HL-60 (cell line): ENCODE results near the gene SNCA.

Source experiments
- DNase-seq, 2 experiments: peaks; one replicate each; pipeline ENCODE4 v3.0.0-alpha.2; 2010 to 2020; ENCODE audit warnings: low read depth in 1 of 2, low spot score in 1 of 2
- H3K27ac ChIP-seq: fragments of 250-450 bp; sonication (Bioruptor Pico); replicated peaks from 2 replicates; pipeline ENCODE4 v1.5.1; 2020; ENCODE audit warnings: mild to moderate bottlenecking, moderate library complexity
- H3K27me3 ChIP-seq: fragments of 250-450 bp; sonication (Bioruptor Pico); 2 replicates; pipeline ENCODE4 v1.5.1; 2021; ENCODE audit warnings: mild to moderate bottlenecking, moderate library complexity; ENCODE audit not compliant: insufficient read depth, poor library complexity, severe bottlenecking
- H3K4me3 ChIP-seq: replicated peaks from 2 replicates; pipeline ENCODE4 v1.5.1; 2011; ENCODE audit warnings: mild to moderate bottlenecking, control low read depth, low read length; ENCODE audit not compliant: insufficient read depth
- GABPA ChIP-seq: IDR thresholded peaks from 2 replicates; pipeline ENCODE4 v1.6.1; 2012; ENCODE audit warnings: low read depth
- POLR2AphosphoS5 ChIP-seq: IDR thresholded peaks from 2 replicates; pipeline ENCODE4 v1.6.1; 2012; ENCODE audit warnings: low read depth
- SPI1 ChIP-seq: IDR thresholded peaks from 2 replicates; pipeline ENCODE4 v1.6.1; 2012; ENCODE audit warnings: low read depth, mild to moderate bottlenecking, borderline replicate concordance
- TF ChIP-seq, protein P1 (sequence below): IDR thresholded peaks from 2 replicates; pipeline ENCODE4 v1.6.1; 2012; ENCODE audit warnings: low read depth; ENCODE audit not compliant: insufficient replicate concordance
- TF ChIP-seq, protein P2 (sequence below): IDR thresholded peaks from one replicate; pipeline ENCODE4 v1.5.1; 2011; ENCODE audit warnings: low read length, control low read depth, inconsistent platforms; ENCODE audit not compliant: insufficient read depth

SNCA gene

DNA sequence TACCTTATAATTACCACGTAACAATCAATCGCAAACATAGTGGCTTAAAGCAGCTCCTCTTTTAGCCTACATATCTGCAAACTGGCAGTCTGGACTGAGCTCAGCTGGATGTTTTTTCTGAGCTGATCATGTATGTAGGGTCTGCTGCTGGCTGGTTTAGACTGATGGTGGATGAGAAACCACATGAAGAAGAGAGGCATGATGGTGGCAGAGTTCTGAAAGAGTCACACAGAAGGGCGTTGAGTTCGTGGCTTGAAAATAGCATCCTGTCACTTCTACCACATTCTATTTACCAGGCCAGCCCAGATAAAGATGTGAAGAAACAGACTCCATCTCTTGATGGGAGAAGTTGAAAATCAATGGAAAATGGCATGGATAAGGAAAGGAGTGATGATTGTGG, 151.3 kb downstream of the SNCA start:
- no peak for DNase-seq
- Histone ChIP-seq H3K27me3 (no peaks in the 10 kb centered on the region), H3K4me3 (no peak overlapping the region), H3K27ac (no peak overlapping the region)
- TF ChIP-seq, protein P1, sequence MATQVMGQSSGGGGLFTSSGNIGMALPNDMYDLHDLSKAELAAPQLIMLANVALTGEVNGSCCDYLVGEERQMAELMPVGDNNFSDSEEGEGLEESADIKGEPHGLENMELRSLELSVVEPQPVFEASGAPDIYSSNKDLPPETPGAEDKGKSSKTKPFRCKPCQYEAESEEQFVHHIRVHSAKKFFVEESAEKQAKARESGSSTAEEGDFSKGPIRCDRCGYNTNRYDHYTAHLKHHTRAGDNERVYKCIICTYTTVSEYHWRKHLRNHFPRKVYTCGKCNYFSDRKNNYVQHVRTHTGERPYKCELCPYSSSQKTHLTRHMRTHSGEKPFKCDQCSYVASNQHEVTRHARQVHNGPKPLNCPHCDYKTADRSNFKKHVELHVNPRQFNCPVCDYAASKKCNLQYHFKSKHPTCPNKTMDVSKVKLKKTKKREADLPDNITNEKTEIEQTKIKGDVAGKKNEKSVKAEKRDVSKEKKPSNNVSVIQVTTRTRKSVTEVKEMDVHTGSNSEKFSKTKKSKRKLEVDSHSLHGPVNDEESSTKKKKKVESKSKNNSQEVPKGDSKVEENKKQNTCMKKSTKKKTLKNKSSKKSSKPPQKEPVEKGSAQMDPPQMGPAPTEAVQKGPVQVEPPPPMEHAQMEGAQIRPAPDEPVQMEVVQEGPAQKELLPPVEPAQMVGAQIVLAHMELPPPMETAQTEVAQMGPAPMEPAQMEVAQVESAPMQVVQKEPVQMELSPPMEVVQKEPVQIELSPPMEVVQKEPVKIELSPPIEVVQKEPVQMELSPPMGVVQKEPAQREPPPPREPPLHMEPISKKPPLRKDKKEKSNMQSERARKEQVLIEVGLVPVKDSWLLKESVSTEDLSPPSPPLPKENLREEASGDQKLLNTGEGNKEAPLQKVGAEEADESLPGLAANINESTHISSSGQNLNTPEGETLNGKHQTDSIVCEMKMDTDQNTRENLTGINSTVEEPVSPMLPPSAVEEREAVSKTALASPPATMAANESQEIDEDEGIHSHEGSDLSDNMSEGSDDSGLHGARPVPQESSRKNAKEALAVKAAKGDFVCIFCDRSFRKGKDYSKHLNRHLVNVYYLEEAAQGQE = no peak
- TF ChIP-seq, protein P2, sequence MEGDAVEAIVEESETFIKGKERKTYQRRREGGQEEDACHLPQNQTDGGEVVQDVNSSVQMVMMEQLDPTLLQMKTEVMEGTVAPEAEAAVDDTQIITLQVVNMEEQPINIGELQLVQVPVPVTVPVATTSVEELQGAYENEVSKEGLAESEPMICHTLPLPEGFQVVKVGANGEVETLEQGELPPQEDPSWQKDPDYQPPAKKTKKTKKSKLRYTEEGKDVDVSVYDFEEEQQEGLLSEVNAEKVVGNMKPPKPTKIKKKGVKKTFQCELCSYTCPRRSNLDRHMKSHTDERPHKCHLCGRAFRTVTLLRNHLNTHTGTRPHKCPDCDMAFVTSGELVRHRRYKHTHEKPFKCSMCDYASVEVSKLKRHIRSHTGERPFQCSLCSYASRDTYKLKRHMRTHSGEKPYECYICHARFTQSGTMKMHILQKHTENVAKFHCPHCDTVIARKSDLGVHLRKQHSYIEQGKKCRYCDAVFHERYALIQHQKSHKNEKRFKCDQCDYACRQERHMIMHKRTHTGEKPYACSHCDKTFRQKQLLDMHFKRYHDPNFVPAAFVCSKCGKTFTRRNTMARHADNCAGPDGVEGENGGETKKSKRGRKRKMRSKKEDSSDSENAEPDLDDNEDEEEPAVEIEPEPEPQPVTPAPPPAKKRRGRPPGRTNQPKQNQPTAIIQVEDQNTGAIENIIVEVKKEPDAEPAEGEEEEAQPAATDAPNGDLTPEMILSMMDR = no peak
- TF ChIP-seq POLR2AphosphoS5 (no peak), SPI1 (no peak), GABPA (no peak)

DNA sequence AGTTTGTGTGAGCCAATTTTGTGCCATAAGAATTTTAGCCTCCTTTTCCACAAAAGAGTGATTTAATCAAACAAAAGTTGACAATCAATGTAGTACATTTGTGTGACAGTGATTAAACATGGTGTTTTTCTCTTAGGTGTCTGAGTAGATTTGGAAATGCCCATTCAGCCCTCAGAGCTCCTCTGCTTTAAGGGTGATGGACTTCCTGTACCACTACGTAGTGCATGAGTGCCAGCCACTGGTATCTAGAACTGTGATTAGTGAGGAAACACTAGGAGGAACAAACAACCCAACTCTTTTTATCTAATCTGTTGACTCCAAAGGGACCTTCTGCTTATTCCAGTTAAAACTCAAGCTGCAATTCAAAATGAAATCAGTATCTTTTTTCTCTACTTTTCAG, 151.7 kb downstream of the SNCA start:
- Histone ChIP-seq H3K27me3 (no peaks in the 10 kb centered on the region), H3K4me3 (no peak overlapping the region), H3K27ac (no peak overlapping the region)
- no peak for TF ChIP-seq SPI1
- DNase-seq = no peak

- no peak overlapping the region for H3K4me3 ChIP-seq
- no peak overlapping the region for H3K27ac ChIP-seq
- no peak for DNase-seq
- TF ChIP-seq, protein P1 = no peak
- no peak for TF ChIP-seq SPI1
- H3K27me3 ChIP-seq = no peaks in the 10 kb centered on the region
Measured at GRCh38 chr4:89684536-89684935, 152.4 kb downstream of the SNCA start.

- TF ChIP-seq SPI1 = no peak
- TF ChIP-seq, protein P2 = no peak
- TF ChIP-seq, protein P1 = no peak
- TF ChIP-seq GABPA = no peak
- TF ChIP-seq POLR2AphosphoS5 = no peak
- no peak for DNase-seq
- H3K27me3 ChIP-seq = no peaks in the 10 kb centered on the region
- no peak overlapping the region for H3K27ac ChIP-seq
- no peak overlapping the region for H3K4me3 ChIP-seq
Measured at GRCh38 chr4:89682808-89683207, 154.2 kb downstream of the SNCA start.
